IMR-90 (cell line): ENCODE data around the gene ANKRD33B. TPM values are rescaled to one million over a fixed set of nuclear protein-coding genes. Genes with fewer than 3 reads are reported as not detected.

Source experiments
- ATAC-seq: fragments of 200-7000 bp; cut with Tn5 transposase; 2 replicates; pipeline ENCODE4 v1.9.1; 2020; ENCODE audit warnings: low read depth, mild to moderate bottlenecking, moderate library complexity
- BruUV-seq: library from RNA; stranded (reverse); fragments of 400-500 nt; replicated peaks from 2 replicates; lab custom pipeline; 2021; lab: Mats Ljungman, UMichigan
- CTCF ChIA-PET: fragments of 300-600 bp; formaldehyde crosslinking; extraction: SDS; loops from one replicate; lab custom pipeline; 2021; ENCODE audit warnings: antibody characterized with exemption; lab: Yijun Ruan, JAX
- POLR2A ChIA-PET: fragments of 300-600 bp; sonication (Branson Sonifier 250); formaldehyde crosslinking; loops from one replicate; lab custom pipeline; 2022; ENCODE audit warnings: antibody characterized with exemption; ENCODE audit not compliant: unreplicated experiment; lab: Charles Lee
- DNase-seq: peaks from one replicate; pipeline ENCODE4 v3.0.0; 2013
- H2AFZ ChIP-seq: replicated peaks from 2 replicates; pipeline ENCODE3; 2013; ENCODE audit warnings: low read length, mild to moderate bottlenecking; ENCODE audit not compliant: poor library complexity
- H2AK5ac ChIP-seq: 2 replicates; pipeline ENCODE4 v1.6.1; 2013; ENCODE audit warnings: low read depth, low read length, inconsistent platforms
- H2AK9ac ChIP-seq: replicated peaks from 2 replicates; pipeline ENCODE3; 2013; ENCODE audit warnings: mild to moderate bottlenecking, low read depth, low read length, moderate library complexity; ENCODE audit not compliant: poor library complexity
- H2BK120ac ChIP-seq: 2 replicates; pipeline ENCODE4 v1.6.1; 2013; ENCODE audit warnings: low read depth, low read length, inconsistent platforms
- H2BK15ac ChIP-seq: 3 replicates; pipeline ENCODE4 v1.6.1; 2013; ENCODE audit warnings: low read depth, low read length, inconsistent platforms
- H2BK20ac ChIP-seq: 2 replicates; pipeline ENCODE4 v1.6.1; 2013; ENCODE audit warnings: low read depth, mild to moderate bottlenecking, inconsistent platforms, low read length, moderate library complexity
- H2BK5ac ChIP-seq: 2 replicates; pipeline ENCODE4 v1.6.1; 2013; ENCODE audit warnings: mild to moderate bottlenecking, low read depth, low read length, inconsistent platforms; ENCODE audit not compliant: poor library complexity, severe bottlenecking
- H3K14ac ChIP-seq: replicated peaks from 2 replicates; pipeline ENCODE4 v1.6.1; 2013; ENCODE audit warnings: low read depth, low read length, inconsistent platforms
- H3K18ac ChIP-seq: 2 replicates; pipeline ENCODE4 v1.6.1; 2013; ENCODE audit warnings: low read depth, low read length, control low read depth
- H3K23ac ChIP-seq: 2 replicates; pipeline ENCODE4 v1.6.1; 2013; ENCODE audit warnings: low read depth, low read length, inconsistent platforms
- H3K27ac ChIP-seq: 2 replicates; pipeline ENCODE4 v1.5.1; 2013; ENCODE audit warnings: mild to moderate bottlenecking, control low read depth, low read length; ENCODE audit not compliant: insufficient read depth
- H3K27me3 ChIP-seq: 2 replicates; pipeline ENCODE4 v1.6.1; 2013; ENCODE audit warnings: low read length; ENCODE audit not compliant: control insufficient read depth, insufficient read depth
- H3K36me3 ChIP-seq: 2 replicates; pipeline ENCODE4 v1.6.1; 2013; ENCODE audit warnings: low read length, mixed read lengths; ENCODE audit not compliant: control insufficient read depth, insufficient read depth
- H3K4ac ChIP-seq: 2 replicates; pipeline ENCODE4 v1.6.1; 2013; ENCODE audit warnings: low read depth, low read length, inconsistent platforms
- H3K4me1 ChIP-seq: 2 replicates; pipeline ENCODE4 v1.6.1; 2013; ENCODE audit warnings: low read length, mixed read lengths; ENCODE audit not compliant: control insufficient read depth, insufficient read depth
- H3K4me2 ChIP-seq: 2 replicates; pipeline ENCODE4 v1.6.1; 2013; ENCODE audit warnings: low read depth, mild to moderate bottlenecking, control low read depth, low read length, moderate library complexity
- H3K4me3 ChIP-seq: 2 replicates; pipeline ENCODE4 v1.5.1; 2013; ENCODE audit warnings: low read depth, mild to moderate bottlenecking, control low read depth, low read length, moderate library complexity; ENCODE audit not compliant: insufficient read depth
- H3K56ac ChIP-seq: 2 replicates; pipeline ENCODE4 v1.6.1; 2013; ENCODE audit warnings: low read length, inconsistent platforms; ENCODE audit not compliant: insufficient read depth; ENCODE audit errors: extremely low read depth
- H3K79me1 ChIP-seq, 2 experiments: 2 replicates each; pipeline ENCODE4 v1.6.1; 2013; ENCODE audit warnings: low read length in 2 of 2, inconsistent platforms in 1 of 2, low read depth in 1 of 2
- H3K9ac ChIP-seq: 2 replicates; pipeline ENCODE4 v1.6.1; 2013; ENCODE audit warnings: low read depth, low read length, control low read depth
- H3K9me1 ChIP-seq: 2 replicates; pipeline ENCODE4 v1.6.1; 2013; ENCODE audit warnings: low read length, inconsistent platforms; ENCODE audit not compliant: insufficient read depth
- H3K9me3 ChIP-seq: 2 replicates; pipeline ENCODE4 v1.6.1; 2013; ENCODE audit warnings: low read length; ENCODE audit not compliant: control insufficient read depth, insufficient read depth
- H4K20me1 ChIP-seq: 2 replicates; pipeline ENCODE4 v1.6.1; 2013; ENCODE audit warnings: low read length, inconsistent platforms; ENCODE audit not compliant: insufficient read depth
- H4K5ac ChIP-seq: 2 replicates; pipeline ENCODE4 v1.6.1; 2013; ENCODE audit warnings: mild to moderate bottlenecking, low read depth, low read length, control low read depth
- H4K8ac ChIP-seq, 2 experiments: 2 replicates each; pipeline ENCODE4 v1.6.1; 2013; ENCODE audit warnings: low read depth in 2 of 2, low read length in 2 of 2, control low read depth in 1 of 2, inconsistent platforms in 1 of 2
- H4K91ac ChIP-seq: 2 replicates; pipeline ENCODE4 v1.6.1; 2013; ENCODE audit warnings: low read depth, low read length, inconsistent platforms; ENCODE audit not compliant: insufficient read depth
- ELK1 ChIP-seq: fragments of 150-350 bp; IDR thresholded peaks from 2 replicates; pipeline ENCODE4 v1.6.1; 2016; ENCODE audit warnings: low read depth, mild to moderate bottlenecking, low read length, moderate library complexity, borderline replicate concordance
- FOS ChIP-seq: fragments of 150-350 bp; IDR thresholded peaks from 2 replicates; pipeline ENCODE4 v1.6.1; 2016; ENCODE audit warnings: low read depth, low read length
- MAFK ChIP-seq: IDR thresholded peaks from 2 replicates; pipeline ENCODE4 v1.6.1; 2012; ENCODE audit warnings: low read depth, low read length, improper control_type of control experiment
- MXI1 ChIP-seq: IDR thresholded peaks from 2 replicates; pipeline ENCODE4 v1.6.1; 2012; ENCODE audit warnings: low read depth, mild to moderate bottlenecking, low read length, moderate library complexity, borderline replicate concordance
- POLR2A ChIP-seq: IDR thresholded peaks from 2 replicates; pipeline ENCODE4 v1.6.1; 2012; ENCODE audit warnings: mild to moderate bottlenecking, low read depth, low read length
- RCOR1 ChIP-seq: IDR thresholded peaks from 2 replicates; pipeline ENCODE4 v1.6.1; 2012; ENCODE audit warnings: mild to moderate bottlenecking, low read length, improper control_type of control experiment; ENCODE audit not compliant: insufficient replicate concordance
- SMC3 ChIP-seq: fragments of 150-350 bp; IDR thresholded peaks from 2 replicates; pipeline ENCODE4 v1.6.1; 2016; ENCODE audit warnings: low read depth, mild to moderate bottlenecking, antibody characterized with exemption, low read length, moderate library complexity
- USF2 ChIP-seq: fragments of 150-350 bp; IDR thresholded peaks from 2 replicates; pipeline ENCODE4 v1.6.1; 2017; ENCODE audit warnings: mild to moderate bottlenecking, antibody characterized with exemption, low read length, low read depth
- WGBS, 2 experiments: methylation state at CpG; one replicate each; pipeline versions ENCODE4 v1.1.5 to v1.1.7; 2013; ENCODE audit warnings: missing lambda C conversion rate in 2 of 2; ENCODE audit not compliant: insufficient read length in 1 of 2; ENCODE audit errors: extremely low coverage in 2 of 2; 5-methylcytosine and 5-hydroxymethylcytosine counted together
- dilution Hi-C: fragments of 300-500 bp; cut with HindIII; formaldehyde crosslinking; loops from one replicate; pipeline ENCODE4 v1.14.3; 2018; ENCODE audit warnings: low sequenced_read_pairs; ENCODE audit not compliant: unreplicated experiment
- in situ Hi-C: fragments of 300-500 bp; cut with MboI; formaldehyde crosslinking; loops from 3 replicates; pipeline ENCODE4 v1.14.3; 2019; ENCODE audit warnings: low sequenced_read_pairs, inconsistent platforms, mixed read lengths
- intact Hi-C: fragments of 100-400 bp; cut with micrococcal nuclease; formaldehyde crosslinking; loops from 2 replicates; pipeline ENCODE4 v1.10.0; 2022
- polyA plus RNA-seq, 3 experiments: library from polyadenylated mRNA; depleted of rRNA; stranded (reverse); fragments of >200 nt; gene quantifications; 2 replicates each; pipeline ENCODE4 v1.2.3, GENCODE V29; 2012; ENCODE audit warnings: low replicate concordance in 1 of 3
- total RNA-seq: library from RNA; depleted of rRNA; stranded (reverse); fragments of >200 nt; gene quantifications from 2 replicates; pipeline ENCODE4 v1.2.3, GENCODE V29; 2012

The ANKRD33B gene
- total and polyA plus RNA-seq, 2 of the 4 experiments (the other 2 are of a cell fraction): 2.5 to 3.3 TPM

GRCh38 chr5:10532421-10532820 lies 31.4 kb upstream of the ANKRD33B start:
- H3K4me1 ChIP-seq: peaks cover 17% of the 10 kb centered on the region
- no peak overlapping the region for H3K27ac ChIP-seq
- dilution Hi-C loops: no loop called here
- peaks cover 6% of the 10 kb centered on the region for H3K9me1 ChIP-seq
- no peak for DNase-seq
- ChIA-PET CTCF (no interaction called here), POLR2A (no interaction called here)
- H2BK20ac ChIP-seq: no peak overlapping the region
- H2BK120ac ChIP-seq: no peak overlapping the region
- no peak overlapping the region; the same call in 1 of the 2 replicates for H3K4ac ChIP-seq
- no peak overlapping the region; the same call in 2 of the 3 replicates for H2BK15ac ChIP-seq
- no peaks in the 10 kb centered on the region for H3K27me3 ChIP-seq
- no peak for ATAC-seq
- H3K9me3 ChIP-seq: no peaks in the 10 kb centered on the region
- H3K18ac ChIP-seq: no peak overlapping the region
- no peaks in the 10 kb centered on the region for H3K36me3 ChIP-seq
- H4K8ac ChIP-seq: no peak overlapping the region
- no peaks in the 10 kb centered on the region for H3K79me1 ChIP-seq
- no peaks in the 10 kb centered on the region for H4K20me1 ChIP-seq
- WGBS, 2 experiments: no CpG with 5 or more reads among the region's 3 CpGs
- H2AFZ ChIP-seq: no peak overlapping the region
- H2AK9ac ChIP-seq: no peak overlapping the region
- no TSS peak for BruUV-seq
- H2AK5ac ChIP-seq: 0 out of 2 replicates have a peak overlapping the region, but pooled peaks have one; percentile 48
- H3K4me3 ChIP-seq: no peak overlapping the region
- TF ChIP-seq MXI1 (no peak), RCOR1 (no peak), POLR2A (no peak), ELK1 (no peak), MAFK (no peak), SMC3 (no peak), USF2 (no peak), FOS (no peak)
- no peak overlapping the region for H3K23ac ChIP-seq
- H3K56ac ChIP-seq: no peak overlapping the region
- H4K5ac ChIP-seq: no peak overlapping the region
- no peak overlapping the region for H3K14ac ChIP-seq
- H3K4me2 ChIP-seq: no peak overlapping the region
- no peak overlapping the region for H2BK5ac ChIP-seq
- H4K91ac ChIP-seq: no peak overlapping the region
- in situ Hi-C loops: no loop called here
- intact Hi-C loops: no loop called here
- H3K9ac ChIP-seq: no peak overlapping the region
